Aorta (tissue), 5 donors: ENCODE measurements around the gene GALR2. TPM values are rescaled to one million over a fixed set of nuclear protein-coding genes. Genes with fewer than 3 reads are reported as not detected.
"Not testable (repeated sequence)": the region's sequence is repeated elsewhere in the genome, so short reads cannot be mapped to it uniquely, and the experiment has no call there.

Experiments
- ATAC-seq: fragments of 200-7000 bp; cut with Tn5 transposase; one replicate; pipeline ENCODE4 v1.9.1; 2022; ENCODE audit warnings: moderate library complexity; ENCODE audit not compliant: low FRiP score
- DNase-seq, 2 donors: peaks; one replicate each; pipeline ENCODE4 v3.0.0-alpha.2; 2020
- H3K27ac ChIP-seq, 2 donors: one replicate each; pipeline ENCODE4 v1.5.1; 2013; ENCODE audit warnings: low read length in 2 of 2, mild to moderate bottlenecking in 2 of 2, moderate library complexity in 2 of 2, control low read depth in 1 of 2, inconsistent platforms in 1 of 2, low read depth in 1 of 2
- H3K27me3 ChIP-seq, 2 donors: one replicate each; pipeline ENCODE4 v1.6.1; 2013; ENCODE audit warnings: control low read depth in 1 of 2, low read length in 1 of 2, mild to moderate bottlenecking in 1 of 2, moderate library complexity in 1 of 2; ENCODE audit not compliant: insufficient read depth in 2 of 2, control insufficient read depth in 1 of 2
- H3K36me3 ChIP-seq, 2 donors: one replicate each; pipeline ENCODE4 v1.6.1; 2013; ENCODE audit warnings: control low read depth in 1 of 2, low read length in 1 of 2, mild to moderate bottlenecking in 1 of 2; ENCODE audit not compliant: insufficient read depth in 2 of 2, control insufficient read depth in 1 of 2
- H3K4me1 ChIP-seq, 2 donors: one replicate each; pipeline ENCODE4 v1.6.1; 2013; ENCODE audit warnings: low read length in 2 of 2, control low read depth in 1 of 2, mild to moderate bottlenecking in 1 of 2, moderate library complexity in 1 of 2; ENCODE audit not compliant: insufficient read depth in 2 of 2, control insufficient read depth in 1 of 2
- H3K4me3 ChIP-seq, 2 donors: one replicate each; pipeline ENCODE4 v1.5.1; 2013; ENCODE audit warnings: low read length in 2 of 2, control low read depth in 1 of 2, mild to moderate bottlenecking in 1 of 2
- H3K9me3 ChIP-seq: one replicate; pipeline ENCODE4 v1.6.1; 2013; ENCODE audit warnings: mild to moderate bottlenecking, low read length; ENCODE audit not compliant: control insufficient read depth
- WGBS, 2 donors: extraction: QIAGEN DNeasy Blood & Tissue Kit; methylation state at CpG; one replicate each; pipeline ENCODE4 v1.1.7; 2013; 5-methylcytosine and 5-hydroxymethylcytosine counted together
- intact Hi-C, 2 donors: fragments of 100-400 bp; cut with DNase I; formaldehyde crosslinking; loops; one replicate each; pipeline versions ENCODE4 v1.14.2 to v1.15.0; 2022
- polyA plus RNA-seq, 2 donors: library from polyadenylated mRNA; stranded (reverse); fragments of 200-250 nt; gene quantifications; one replicate each; pipeline ENCODE4 v1.2.3, GENCODE V29; 2013
- total RNA-seq, 2 donors: library from RNA; stranded (reverse); fragmentation: NEBNext Ultra II Directional; extraction: Animal tissue kit (Norgen Biotek cat#: 25700); gene quantifications; one replicate each; pipeline ENCODE4 v1.2.1, GENCODE V29; 2021
- donor health status: healthy with polysubstance abuse.
- donor health status: Bipolar disorder and iron deficiency.
- donor health status: DM: no; HTN: no; CAD: no.
- donor health status: DM: no; HTN: no; CAD: no.
- donor health status: DM: yes; HTN: yes; CAD: no.

Gene GALR2
- total and polyA plus RNA-seq, 4 donors = not detected

- H3K4me3 ChIP-seq = no peak overlapping the region
- WGBS, 2 donors = 11 to 15% methylated on average over 12 of the region's 12 CpGs
- H3K36me3 ChIP-seq = no peaks in the 10 kb centered on the region
- intact Hi-C loops = no loop called here
- DNase-seq = no peak
- no peaks in the 10 kb centered on the region for H3K27me3 ChIP-seq
- no peak overlapping the region for H3K27ac ChIP-seq
- ATAC-seq = no peak
- H3K9me3 ChIP-seq = no peaks in the 10 kb centered on the region
- no peaks in the 10 kb centered on the region for H3K4me1 ChIP-seq
Measured at GRCh38 chr17:76077584-76078110, 3.1 kb downstream of the GALR2 start.

DNA sequence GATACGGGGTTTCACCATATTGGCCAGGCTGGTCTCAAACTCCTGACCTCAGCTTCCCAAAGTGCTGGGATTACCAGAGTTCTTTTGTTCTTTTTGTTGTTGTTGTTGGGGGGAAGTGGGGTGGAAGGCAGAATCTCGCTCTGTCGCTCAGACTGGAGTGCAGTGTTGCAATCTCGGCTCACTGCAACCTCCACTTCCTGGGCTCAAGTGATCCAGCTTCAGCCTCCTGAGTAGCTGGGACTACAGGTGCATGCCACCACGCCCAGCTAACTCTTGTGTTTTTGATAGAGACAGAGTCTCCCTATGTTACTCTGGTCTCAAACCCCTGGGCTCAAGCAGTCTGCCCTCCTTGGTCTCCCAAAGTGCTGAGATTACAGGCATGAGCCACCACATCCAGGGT lies 3.8 kb downstream of the GALR2 start:
- intact Hi-C loops, DNase-seq, H3K27ac ChIP-seq, H3K4me1 ChIP-seq, ATAC-seq, H3K27me3 ChIP-seq, H3K9me3 ChIP-seq, H3K36me3 ChIP-seq, H3K4me3 ChIP-seq: not testable (repeated sequence)
- 65 to 76% methylated on average over 5 of the region's 5 CpGs for WGBS, 2 donors

GRCh38 chr17:76078860-76079534 lies 4.4 kb downstream of the GALR2 start, which contains the start of gene ZACN:
ZACN (plus strand) TSS chr17:76079182; CDS start chr17:76079265, 83 bp downstream.
- no peak for DNase-seq
- no peaks in the 10 kb centered on the region for H3K4me1 ChIP-seq
- no peaks in the 10 kb centered on the region for H3K27me3 ChIP-seq
- WGBS, 2 donors = 62 to 65% methylated on average over 17 of the region's 17 CpGs
- no peak within 1 kb of the TSS for H3K4me3 ChIP-seq
- no peaks in the 10 kb centered on the region for H3K9me3 ChIP-seq
- intact Hi-C loops = no loop called here
- ATAC-seq = no peak
- peaks cover 0 to 2% of the 10 kb centered on the region in 2 donors for H3K36me3 ChIP-seq
- H3K27ac ChIP-seq = no peak within 1 kb of the TSS

GRCh38 chr17:76079535-76079955 lies 5.0 kb downstream of the GALR2 start:
- Histone ChIP-seq H3K4me3 (no peak overlapping the region), H3K36me3 (peaks cover 0 to 2% of the 10 kb centered on the region in 2 donors), H3K27ac (no peak overlapping the region), H3K27me3 (no peaks in the 10 kb centered on the region), H3K9me3 (no peaks in the 10 kb centered on the region), H3K4me1 (no peaks in the 10 kb centered on the region)
- DNase-seq (no peak), ATAC-seq (no peak)
- WGBS, 2 donors = 26 to 43% methylated on average over 9 of the region's 9 CpGs
- intact Hi-C loops = no loop called here

DNA sequence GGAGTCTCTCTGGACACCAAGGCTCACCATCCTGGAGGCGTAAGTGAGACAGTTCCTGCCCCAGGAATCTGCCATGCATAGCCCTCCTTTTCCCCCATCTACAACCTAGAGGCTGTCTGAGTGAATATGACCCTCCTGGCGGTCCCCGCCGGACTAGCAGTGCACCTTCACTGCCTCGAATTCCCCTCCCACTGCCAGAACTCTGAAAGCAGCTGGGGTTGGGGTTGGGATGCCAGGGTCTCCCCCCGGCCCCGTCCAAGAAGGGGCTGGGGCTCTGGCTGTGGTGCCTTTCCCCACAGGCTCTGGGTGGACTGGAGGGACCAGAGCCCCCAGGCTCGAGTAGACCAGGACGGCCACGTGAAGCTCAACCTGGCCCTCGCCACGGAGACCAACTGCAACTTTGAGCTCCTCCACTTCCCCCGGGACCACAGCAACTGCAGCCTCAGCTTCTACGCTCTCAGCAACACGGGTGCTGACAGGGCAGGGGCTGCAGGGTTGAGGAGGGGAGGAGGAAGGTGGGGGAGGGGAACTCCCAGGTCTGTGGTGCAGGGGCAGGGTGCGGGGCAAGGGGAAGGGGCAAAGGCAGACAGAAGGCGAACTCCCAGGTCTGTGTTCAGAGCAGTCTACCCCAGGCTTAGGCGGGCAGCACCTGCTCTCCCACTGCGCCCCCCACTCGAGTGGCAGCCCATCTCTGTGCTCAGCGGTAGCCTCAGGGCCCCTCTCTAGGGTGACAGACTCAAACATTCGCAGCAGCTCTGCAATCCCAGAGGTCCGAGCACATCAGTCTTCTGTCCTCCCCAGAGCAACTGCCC lies 5.6 kb downstream of the GALR2 start:
- Histone ChIP-seq H3K27me3 (no peaks in the 10 kb centered on the region), H3K27ac (no peak overlapping the region), H3K4me3 (no peak overlapping the region), H3K36me3 (peaks cover 0 to 4% of the 10 kb centered on the region in 2 donors), H3K9me3 (no peaks in the 10 kb centered on the region), H3K4me1 (no peaks in the 10 kb centered on the region)
- 3 to 4% methylated on average over 23 of the region's 23 CpGs for WGBS, 2 donors
- DNase-seq = no peak
- ATAC-seq = no peak
- intact Hi-C loops = no loop called here

DNA sequence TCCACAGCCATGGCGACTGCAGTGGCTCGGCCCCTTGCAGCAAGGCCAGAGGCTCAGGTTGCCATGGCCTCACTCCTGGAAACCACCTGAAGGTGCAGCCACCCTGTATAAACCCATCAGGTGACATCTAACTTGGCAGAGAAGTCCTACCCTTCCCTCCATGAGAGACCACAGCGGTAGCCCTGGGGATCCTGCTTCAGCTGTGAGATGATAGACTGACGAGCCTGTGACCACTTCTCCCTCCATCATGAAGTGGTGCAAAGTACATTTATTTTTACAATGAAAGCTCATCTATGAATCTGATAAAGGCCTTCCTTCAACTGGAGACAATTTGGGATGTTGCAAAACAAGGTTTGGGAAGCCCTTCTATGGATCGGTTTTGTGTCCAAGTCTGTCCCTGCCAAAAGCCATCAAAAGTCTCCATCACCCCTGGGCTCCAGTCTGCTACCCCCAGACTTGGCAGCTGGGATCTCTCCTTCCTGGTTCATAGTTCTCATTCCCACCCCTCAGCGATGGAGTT lies 6.2 kb downstream of the GALR2 start:
- WGBS, 2 donors = 25 to 33% methylated on average over 6 of the region's 6 CpGs
- no peaks in the 10 kb centered on the region for H3K4me1 ChIP-seq
- peaks cover 0 to 6% of the 10 kb centered on the region in 2 donors for H3K36me3 ChIP-seq
- DNase-seq (no peak), ATAC-seq (no peak)
- H3K27ac ChIP-seq = no peak overlapping the region
- no peaks in the 10 kb centered on the region for H3K9me3 ChIP-seq
- H3K27me3 ChIP-seq = no peaks in the 10 kb centered on the region
- H3K4me3 ChIP-seq = no peak overlapping the region
- intact Hi-C loops = no loop called here

- Histone ChIP-seq H3K4me3 (no peak overlapping the region), H3K9me3 (no peaks in the 10 kb centered on the region), H3K36me3 (peaks cover 0 to 6% of the 10 kb centered on the region in 2 donors), H3K4me1 (no peaks in the 10 kb centered on the region), H3K27ac (no peak overlapping the region), H3K27me3 (no peaks in the 10 kb centered on the region)
- DNase-seq = peak in 1 of 2 donors; percentile 71
- no peak for ATAC-seq
- intact Hi-C loops = no loop called here
- WGBS, 2 donors = 64 to 67% methylated on average over 27 of the region's 27 CpGs
Measured at GRCh38 chr17:76081295-76082210, 7.0 kb downstream of the GALR2 start.
